NCI-H128 (cell line): ENCODE results near the gene MXI1.
"Not testable (repeated sequence)": the region's sequence is repeated elsewhere in the genome, so short reads cannot be mapped to it uniquely, and the experiment has no call there.

ENCODE experiments used
- DNase-seq: peaks from one replicate; lab custom pipeline; 2025; ENCODE audit not compliant: unreplicated experiment; lab: John Stamatoyannopoulos, UW

Gene MXI1

GRCh38 chr10:110181451-110181850 lies 26.0 kb upstream of the MXI1 start:
- DNase-seq, result no peak

- DNase-seq, result no peak
These were observed 25.5 kb upstream of the MXI1 start for GRCh38 chr10:110181911-110182310.

- DNase-seq, result no peak
These were observed 23.0 kb upstream of the MXI1 start for GRCh38 chr10:110184398-110184797.

- not testable (repeated sequence) for DNase-seq
These were observed 21.7 kb upstream of the MXI1 start for GRCh38 chr10:110185646-110186182.

GRCh38 chr10:110190170-110190569 lies 17.2 kb upstream of the MXI1 start:
- DNase-seq, result no peak

GRCh38 chr10:110192552-110192951 lies 14.9 kb upstream of the MXI1 start:
- DNase-seq, result no peak

GRCh38 chr10:110200503-110200902 lies 6.9 kb upstream of the MXI1 start:
- DNase-seq, result no peak

GRCh38 chr10:110201046-110201445 lies 6.4 kb upstream of the MXI1 start:
- not testable (repeated sequence) for DNase-seq

- no peak for DNase-seq
These were observed 3.6 kb upstream of the MXI1 start for GRCh38 chr10:110203500-110204455.

- no peak for DNase-seq
These were observed 2.2 kb upstream of the MXI1 start for GRCh38 chr10:110205051-110205675.

- DNase-seq, result no peak
These were observed 604 bp downstream of the MXI1 start for GRCh38 chr10:110207805-110208613.

GRCh38 chr10:110208614-110209453 lies 1.4 kb downstream of the MXI1 start:
- no peak for DNase-seq

- DNase-seq, result no peak
These were observed 2.1 kb downstream of the MXI1 start for GRCh38 chr10:110209454-110209925.

- DNase-seq, result no peak
These were observed 2.7 kb downstream of the MXI1 start for GRCh38 chr10:110209926-110210673.

GRCh38 chr10:110210674-110211464 lies 3.5 kb downstream of the MXI1 start:
- peak; percentile 76 for DNase-seq

- no peak for DNase-seq
These were observed 4.0 kb downstream of the MXI1 start for GRCh38 chr10:110211465-110211843.

- no peak for DNase-seq
These were observed 5.0 kb downstream of the MXI1 start for GRCh38 chr10:110212119-110213006.

- no peak for DNase-seq
These were observed 7.0 kb downstream of the MXI1 start for GRCh38 chr10:110214371-110214826.
